T-cell (primary cell): Measurements from ENCODE around the gene DAPK2. TPM values are rescaled to one million over a fixed set of nuclear protein-coding genes. Genes with fewer than 3 reads are reported as not detected.
"Not testable (repeated sequence)": the region's sequence is repeated elsewhere in the genome, so short reads cannot be mapped to it uniquely, and the experiment has no call there.

ENCODE experiments used
- ATAC-seq, 4 experiments: fragments of 200-7000 bp in 3 of 4; fragments of 150-1000 bp in 1 of 4; cut with Tn5 transposase; replicated peaks in 1 of 4; 1 replicate in 3 of 4; 2 replicates in 1 of 4; pipeline ENCODE4 v1.10.0; 2021; ENCODE audit warnings: moderate library complexity in 3 of 4, mild to moderate bottlenecking in 2 of 4, moderate number of reproducible peaks in 1 of 4
- CTCF ChIA-PET, 2 donors: fragments of 300-600 bp; sonication (Branson Sonifier 250); formaldehyde crosslinking; loops; one replicate each; lab custom pipeline; 2022; ENCODE audit warnings: antibody characterized with exemption in 2 of 2; lab: Charles Lee
- POLR2A ChIA-PET, 2 donors: fragments of 300-600 bp; sonication (Branson Sonifier 250); formaldehyde crosslinking; loops; one replicate each; lab custom pipeline; 2022; ENCODE audit warnings: antibody characterized with exemption in 2 of 2; lab: Charles Lee
- DNase-seq, 35 experiments: peaks; one replicate each; pipeline versions ENCODE4 v3.0.0 to v3.0.0-alpha.2; 2013 to 2023
- H3K27ac ChIP-seq: one replicate; pipeline ENCODE4 v1.5.1; 2013; ENCODE audit warnings: low read length
- H3K27me3 ChIP-seq, 2 experiments: replicated peaks in 1 of 2; 1 replicate in 1 of 2; 2 replicates in 1 of 2; pipeline versions ENCODE4 v1.6.1 to v1.7.0; 2013; ENCODE audit warnings: low read length in 1 of 2, mixed read lengths in 1 of 2; ENCODE audit not compliant: control insufficient read depth in 2 of 2, insufficient read depth in 2 of 2; ENCODE audit errors: extremely low read depth in 1 of 2
- H3K36me3 ChIP-seq, 2 donors: 1 replicate in 1 of 2; 2 replicates in 1 of 2; pipeline versions ENCODE4 v1.6.1 to v1.7.0; 2013; ENCODE audit warnings: low read length in 1 of 2; ENCODE audit not compliant: control insufficient read depth in 2 of 2, insufficient read depth in 1 of 2; ENCODE audit errors: extremely low read depth in 1 of 2
- H3K4me1 ChIP-seq, 2 experiments: 1 replicate in 1 of 2; 2 replicates in 1 of 2; pipeline versions ENCODE4 v1.6.1 to v1.7.0; 2013; ENCODE audit warnings: low read length in 2 of 2, mixed read lengths in 1 of 2; ENCODE audit not compliant: insufficient read depth in 2 of 2, control insufficient read depth in 1 of 2; ENCODE audit errors: extremely low read depth in 1 of 2
- H3K4me3 ChIP-seq, 2 donors: 1 replicate in 1 of 2; 2 replicates in 1 of 2; pipeline versions ENCODE4 v1.5.1 to v1.7.0; 2013; ENCODE audit warnings: mild to moderate bottlenecking in 2 of 2, low read length in 1 of 2, moderate library complexity in 1 of 2; ENCODE audit not compliant: control insufficient read depth in 1 of 2; ENCODE audit errors: extremely low read depth in 1 of 2
- H3K9me3 ChIP-seq: 2 replicates; pipeline ENCODE4 v1.7.0; 2013
- H3K27ac Mint-ChIP-seq, 2 donors: one replicate each; pipeline ENCODE4 v1.8.0; 2020 to 2021; ENCODE audit warnings: mild to moderate bottlenecking in 2 of 2, mixed read lengths in 2 of 2
- H3K27me3 Mint-ChIP-seq, 2 donors: one replicate each; pipeline ENCODE4 v1.8.0; 2021 to 2022; ENCODE audit warnings: mixed read lengths in 2 of 2
- H3K36me3 Mint-ChIP-seq: one replicate; pipeline ENCODE4 v1.8.0; 2021; ENCODE audit warnings: mixed read lengths
- H3K4me1 Mint-ChIP-seq, 3 donors: one replicate each; pipeline ENCODE4 v1.8.0; 2020 to 2022; ENCODE audit warnings: mixed read lengths in 3 of 3, mild to moderate bottlenecking in 1 of 3
- H3K4me3 Mint-ChIP-seq, 3 donors: one replicate each; pipeline ENCODE4 v1.8.0; 2020 to 2022; ENCODE audit warnings: mild to moderate bottlenecking in 3 of 3, mixed read lengths in 3 of 3, moderate library complexity in 3 of 3
- H3K9me3 Mint-ChIP-seq, 3 donors: one replicate each; pipeline ENCODE4 v1.8.0; 2020 to 2022; ENCODE audit warnings: mixed read lengths in 3 of 3
- WGBS: methylation state at CpG from one replicate; pipeline ENCODE4 v1.1.5; 2013; ENCODE audit warnings: missing lambda C conversion rate; ENCODE audit not compliant: insufficient coverage; 5-methylcytosine and 5-hydroxymethylcytosine counted together
- total RNA-seq, 35 experiments: library from RNA in 6 of 35; stranded (reverse) in 6 of 35; fragments of 120-200 nt in 1 of 35; gene quantifications; one replicate each; pipeline versions ENCODE4 v1.2.1 to v1.2.4 and lab custom pipeline; 2013 to 2026

Gene DAPK2
- total RNA-seq, 5 donors from 2014 or later (not counting 1 experiment from before 2014, with no cell fraction given) = 0.78 to 23.5 (median 6.1) TPM

GRCh38 chr15:63969652-63970421 is 76.4 kb downstream of the DAPK2 start:
- ChIA-PET CTCF (interaction anchor here (0.6 to 2.2 kb wide), 6 partner anchors 23 to 898 kb away, joined by 3 to 16 read pairs (median 6); partner anchors contain the start of gene DAPK2 (in 1 of the 2)), POLR2A (interaction anchor here (0.6 kb wide), 2 partner anchors 25 to 110 kb away, joined by 4 to 7 read pairs; no protein-coding TSS in a partner anchor)
- no peak for DNase-seq
- H3K27me3 ChIP-seq = peaks cover 0 to 11% of the 10 kb centered on the region in 2 experiments
- H3K36me3 ChIP-seq = no peaks in the 10 kb centered on the region
- peak overlapping the region; percentile 90 for H3K27ac ChIP-seq
- H3K36me3 Mint-ChIP-seq = peaks cover 11% of the 10 kb centered on the region
- peaks cover 0 to 2% of the 10 kb centered on the region in 2 donors for H3K27me3 Mint-ChIP-seq
- H3K4me1 ChIP-seq = peaks cover 18 to 37% of the 10 kb centered on the region in 2 experiments
- H3K4me3 ChIP-seq = no peak overlapping the region
- no peaks in the 10 kb centered on the region for H3K9me3 ChIP-seq
- no peak for ATAC-seq
- H3K4me3 Mint-ChIP-seq = no peak overlapping the region
- peaks cover 37 to 51% (median 41%) of the 10 kb centered on the region in 3 donors for H3K4me1 Mint-ChIP-seq
- peaks cover 0 to 1% (median under 1%) of the 10 kb centered on the region in 3 donors for H3K9me3 Mint-ChIP-seq
- WGBS = 59% methylated on average over 2 of the region's 2 CpGs
- H3K27ac Mint-ChIP-seq = peak overlapping the region; percentile 90 to 99

DNA sequence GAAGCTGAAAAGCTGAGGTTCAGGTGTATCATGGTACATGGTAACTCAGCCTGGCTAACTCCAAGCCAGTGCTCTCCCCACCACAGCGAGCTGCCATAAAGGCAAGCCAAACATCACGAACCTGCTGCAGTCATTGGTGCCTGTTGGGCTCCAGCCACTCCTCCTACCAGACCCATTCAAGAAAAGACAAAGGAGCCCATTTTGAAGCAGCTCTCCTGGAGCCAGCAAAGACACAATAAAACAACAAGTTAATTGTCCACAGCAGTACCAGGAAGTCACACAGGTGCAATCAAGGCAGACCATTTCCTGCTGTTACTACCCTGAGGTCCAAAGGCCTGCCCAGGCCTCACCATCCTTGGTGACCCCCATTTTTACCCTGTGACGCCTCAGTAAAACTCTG is 77.6 kb downstream of the DAPK2 start:
- peaks cover 0 to 9% (median 8%) of the 10 kb centered on the region in 3 donors for H3K9me3 Mint-ChIP-seq
- H3K27me3 Mint-ChIP-seq = peaks cover 0 to 2% of the 10 kb centered on the region in 2 donors
- peaks cover 19% of the 10 kb centered on the region for H3K36me3 Mint-ChIP-seq
- ATAC-seq (no peak), DNase-seq (no peak)
- Histone ChIP-seq H3K9me3 (peaks cover 2% of the 10 kb centered on the region), H3K27ac (no peak overlapping the region), H3K27me3 (peaks cover 0 to 11% of the 10 kb centered on the region in 2 experiments), H3K4me3 (no peak overlapping the region), H3K36me3 (no peaks in the 10 kb centered on the region), H3K4me1 (peaks cover 18 to 37% of the 10 kb centered on the region in 2 experiments)
- POLR2A ChIA-PET = interaction anchor here in 1 of 2 donors (0.9 kb wide), 1 partner anchor 17 kb away, joined by 3 read pairs; no protein-coding TSS in a partner anchor
- H3K4me3 Mint-ChIP-seq = no peak overlapping the region
- peak overlapping the region; percentile 32 to 68 for H3K27ac Mint-ChIP-seq
- peaks cover 37 to 51% (median 41%) of the 10 kb centered on the region in 3 donors for H3K4me1 Mint-ChIP-seq
- CTCF ChIA-PET = interaction anchor here in 1 of 2 donors (1.2 kb wide), 1 partner anchor 23 kb away, joined by 3 read pairs; no protein-coding TSS in a partner anchor
- 100% methylated on average over 2 of the region's 3 CpGs for WGBS

DNA sequence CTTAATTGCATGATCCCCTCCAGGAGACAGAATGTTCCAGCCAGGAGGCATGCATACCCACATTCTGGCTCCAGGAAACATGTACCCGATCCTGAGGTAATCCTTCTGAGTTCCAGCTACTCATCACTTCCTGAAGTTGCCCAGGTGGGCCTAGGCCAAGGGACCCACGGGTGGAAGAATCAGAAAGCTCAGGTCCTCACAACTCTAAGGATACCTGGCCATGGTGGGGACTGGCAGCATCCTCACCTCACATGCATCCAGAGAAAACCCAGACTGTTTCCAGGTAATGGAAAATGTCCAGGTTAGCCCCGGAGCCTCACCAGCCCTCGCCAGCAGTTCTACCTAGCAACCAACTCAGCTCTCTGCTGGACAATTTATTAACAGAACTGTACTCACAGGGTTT is 78.2 kb downstream of the DAPK2 start:
- H3K36me3 Mint-ChIP-seq = peaks cover 22% of the 10 kb centered on the region
- Histone ChIP-seq H3K36me3 (no peaks in the 10 kb centered on the region), H3K4me1 (peaks cover 18 to 37% of the 10 kb centered on the region in 2 experiments), H3K4me3 (no peak overlapping the region), H3K27me3 (peaks cover 0 to 11% of the 10 kb centered on the region in 2 experiments), H3K27ac (no peak overlapping the region), H3K9me3 (peaks cover 2% of the 10 kb centered on the region)
- ChIA-PET POLR2A (interaction anchor here (0.9 to 1.0 kb wide), 2 partner anchors 17 to 178 kb away, joined by 3 to 4 read pairs; no protein-coding TSS in a partner anchor), CTCF (interaction anchor here in 1 of 2 donors (1.2 kb wide), 1 partner anchor 23 kb away, joined by 3 read pairs; no protein-coding TSS in a partner anchor)
- peak overlapping the region in 1 of 2 donors; percentile 32 for H3K27ac Mint-ChIP-seq
- H3K4me1 Mint-ChIP-seq = peaks cover 37 to 51% (median 41%) of the 10 kb centered on the region in 3 donors
- H3K4me3 Mint-ChIP-seq = no peak overlapping the region
- peaks cover 0 to 9% (median 8%) of the 10 kb centered on the region in 3 donors for H3K9me3 Mint-ChIP-seq
- no peak for DNase-seq
- peaks cover 0 to 2% of the 10 kb centered on the region in 2 donors for H3K27me3 Mint-ChIP-seq
- 83% methylated on average over 2 of the region's 4 CpGs for WGBS
- no peak for ATAC-seq

DNA sequence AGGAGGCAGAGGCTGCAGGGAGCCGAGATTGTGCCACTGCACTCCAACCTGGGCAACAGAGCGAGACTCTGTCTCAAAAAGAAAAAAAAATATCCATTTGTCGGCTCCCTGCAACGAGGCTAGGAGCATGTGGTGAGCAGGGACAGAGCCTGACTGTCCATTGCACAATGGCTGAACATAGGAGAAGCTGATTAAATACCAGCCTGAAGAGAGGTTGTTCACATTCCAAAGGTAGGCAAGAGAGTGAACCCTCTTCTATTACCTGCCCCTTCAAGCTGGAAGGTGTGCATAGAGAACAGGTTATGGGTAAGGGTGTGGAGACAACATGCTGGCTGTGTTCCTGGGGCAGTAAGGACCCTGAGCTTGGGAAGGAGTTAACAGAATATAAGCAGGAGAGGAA is 78.7 kb downstream of the DAPK2 start:
- 94% methylated on average over 4 of the region's 4 CpGs for WGBS
- ChIA-PET CTCF (interaction anchor here in 1 of 2 donors (1.2 kb wide), 1 partner anchor 22 kb away, joined by 3 read pairs; no protein-coding TSS in a partner anchor), POLR2A (interaction anchor here in 1 of 2 donors (1.0 kb wide), 1 partner anchor 177 kb away, joined by 4 read pairs; no protein-coding TSS in a partner anchor)
- H3K4me3 ChIP-seq = no peak overlapping the region
- Mint-ChIP-seq H3K36me3 (peaks cover 22% of the 10 kb centered on the region), H3K27ac (peak overlapping the region in 1 of 2 donors; percentile 70), H3K27me3 (peaks cover 0 to 2% of the 10 kb centered on the region in 2 donors), H3K9me3 (peaks cover 0 to 9% (median 8%) of the 10 kb centered on the region in 3 donors), H3K4me1 (peaks cover 37 to 50% (median 41%) of the 10 kb centered on the region in 3 donors), H3K4me3 (no peak overlapping the region)
- H3K4me1 ChIP-seq = peaks cover 18 to 37% of the 10 kb centered on the region in 2 experiments
- no peak overlapping the region for H3K27ac ChIP-seq
- no peak for DNase-seq
- H3K36me3 ChIP-seq = no peaks in the 10 kb centered on the region
- H3K27me3 ChIP-seq = peaks cover 0 to 11% of the 10 kb centered on the region in 2 experiments
- peaks cover 2% of the 10 kb centered on the region for H3K9me3 ChIP-seq
- no peak for ATAC-seq

- H3K4me3 Mint-ChIP-seq, POLR2A ChIA-PET, H3K9me3 ChIP-seq, H3K4me3 ChIP-seq, H3K4me1 Mint-ChIP-seq, H3K36me3 ChIP-seq, H3K27ac ChIP-seq, CTCF ChIA-PET, H3K27me3 Mint-ChIP-seq, H3K4me1 ChIP-seq, DNase-seq, H3K27ac Mint-ChIP-seq, H3K9me3 Mint-ChIP-seq, ATAC-seq: not testable (repeated sequence)
- 94% methylated on average over 3 of the region's 15 CpGs for WGBS
- peaks cover 22% of the 10 kb centered on the region for H3K36me3 Mint-ChIP-seq
- H3K27me3 ChIP-seq = peaks cover 0 to 11% of the 10 kb centered on the region in 2 experiments
These were observed 83.2 kb downstream of the DAPK2 start for GRCh38 chr15:63962947-63963721.
